Mesenteric fat pad (tissue), 1 donor: Measurements from ENCODE around the gene SBF2. TPM values are rescaled to one million over a fixed set of nuclear protein-coding genes. Genes with fewer than 3 reads are reported as not detected.
"Not testable (repeated sequence)": the region's sequence is repeated elsewhere in the genome, so short reads cannot be mapped to it uniquely, and the experiment has no call there.

Experiments
- DNase-seq: peaks from one replicate; pipeline ENCODE4 v3.0.0-alpha.2; 2020; ENCODE audit warnings: low spot score
- total RNA-seq: library from RNA; stranded (reverse); fragmentation: NEBNext Ultra II Directional; extraction: Animal tissue kit (Norgen Biotek cat#: 25700); gene quantifications from one replicate; pipeline ENCODE4 v1.2.1, GENCODE V29; 2021
- donor health status: DM: yes; HTN: yes; CAD: no.

Gene SBF2
- total RNA-seq, 1 donor from 2014 or later: 99.7 TPM

DNA sequence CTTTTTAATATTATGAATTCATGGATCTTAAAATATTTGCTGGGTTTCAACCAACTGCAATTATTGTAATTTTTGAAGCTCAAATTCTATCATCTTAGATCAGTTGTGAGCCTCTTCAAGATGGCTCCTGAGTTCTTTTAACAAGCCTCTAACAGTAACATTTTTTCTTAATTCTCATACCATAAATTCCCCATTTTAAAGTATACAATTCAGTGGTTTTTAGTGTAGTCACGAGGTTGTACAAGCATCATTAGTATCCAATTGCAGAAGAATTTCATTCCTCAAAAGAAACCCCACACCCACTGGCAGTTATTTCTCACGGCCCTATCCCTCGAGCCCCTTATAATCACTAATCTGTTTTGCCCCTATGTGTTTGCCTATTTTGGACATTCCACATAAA is 270.8 kb downstream of the SBF2 start:
- DNase-seq: no peak

DNA sequence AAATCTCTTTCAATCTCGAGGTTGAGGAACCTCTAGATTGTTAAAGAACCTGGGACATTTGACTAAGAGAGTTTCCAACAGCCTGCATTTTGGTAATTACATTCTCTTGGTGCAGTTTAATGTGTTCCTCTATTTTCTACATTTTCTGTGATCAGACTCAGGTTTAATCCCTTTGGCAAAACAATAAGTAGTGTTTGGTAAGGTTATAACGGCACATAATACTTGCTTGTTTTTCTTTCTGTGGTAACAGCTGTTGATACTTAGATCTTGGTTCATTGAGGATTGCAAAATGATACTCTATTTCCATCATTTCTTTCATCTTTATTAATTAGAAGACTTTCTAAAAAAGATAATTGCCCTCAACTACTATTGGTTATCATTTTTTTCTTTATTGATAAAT is 271.3 kb downstream of the SBF2 start:
- no peak for DNase-seq

DNA sequence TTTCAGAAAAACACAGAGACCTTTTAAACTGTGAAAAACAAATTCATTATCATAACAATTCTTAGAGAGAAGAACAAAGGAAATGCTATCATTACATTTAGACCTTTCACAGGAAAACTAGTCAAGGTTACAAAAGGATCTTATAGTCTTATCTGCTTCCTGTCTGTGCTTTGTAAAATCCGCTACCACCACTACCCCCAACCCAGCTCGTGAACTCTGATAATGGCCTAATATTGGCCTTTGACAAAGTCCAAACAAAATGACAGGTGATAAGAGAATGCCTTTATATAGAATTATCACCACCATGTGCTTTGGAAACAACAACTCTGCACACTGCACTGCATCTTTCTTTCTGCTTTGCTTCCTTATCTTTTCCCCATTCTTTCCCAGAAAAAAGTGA is 272.5 kb downstream of the SBF2 start:
- DNase-seq: no peak

DNA sequence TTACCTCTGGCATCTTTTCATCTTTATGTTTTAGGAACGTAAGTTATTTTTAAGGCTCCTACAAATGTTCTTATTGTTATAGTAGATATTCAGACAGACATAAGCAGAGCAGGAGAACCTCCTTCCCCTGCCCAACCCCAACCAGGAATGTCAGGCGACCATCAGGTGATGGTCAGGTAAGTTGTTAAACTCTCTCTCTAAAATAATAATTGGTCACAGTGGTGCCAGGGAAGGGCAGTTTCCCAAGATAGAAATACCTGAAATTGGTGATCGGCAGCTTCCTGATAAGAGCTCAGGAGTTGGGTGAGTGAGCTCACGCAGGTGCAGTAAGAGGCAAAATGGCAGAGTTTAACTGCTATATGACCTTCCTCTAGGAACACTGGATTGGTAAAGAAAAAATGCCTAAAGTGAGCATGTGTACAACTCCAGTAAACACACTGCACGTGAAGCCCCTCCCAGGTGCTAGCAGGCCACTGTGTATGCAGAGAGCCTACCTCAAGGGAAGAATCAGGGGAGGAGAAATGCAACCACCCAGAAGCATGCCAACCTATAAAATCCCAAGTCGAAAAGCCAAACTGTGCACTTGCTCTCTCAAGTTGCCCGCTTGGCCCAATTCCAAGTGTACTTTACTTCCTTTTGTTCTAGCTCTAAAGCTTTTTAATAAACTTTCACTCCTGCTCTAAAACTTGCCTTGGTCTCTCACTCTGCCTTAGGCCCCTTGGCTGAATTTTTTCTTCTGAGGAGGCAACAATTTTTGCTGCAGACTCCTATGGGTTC is 273.9 kb downstream of the SBF2 start:
- DNase-seq: no peak

DNA sequence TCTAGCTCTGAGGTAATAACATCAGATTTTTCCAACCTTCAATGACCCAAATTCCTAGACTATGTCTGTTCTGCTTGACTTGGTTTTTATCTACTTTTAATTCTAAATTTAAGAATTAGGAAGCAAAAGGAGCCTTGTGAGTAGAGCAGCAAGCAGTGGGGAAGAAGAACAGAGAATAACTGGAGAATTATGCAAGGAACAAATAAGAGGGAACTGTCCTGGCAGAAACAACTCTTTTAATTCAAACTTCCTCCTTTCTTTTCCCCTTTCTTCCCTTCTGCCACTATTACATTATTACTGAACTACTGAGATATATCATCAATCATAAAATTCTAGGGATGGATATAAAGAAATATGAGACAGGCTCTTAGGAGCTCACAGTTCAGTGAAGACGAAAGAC is 276.1 kb downstream of the SBF2 start:
- DNase-seq: no peak

DNA sequence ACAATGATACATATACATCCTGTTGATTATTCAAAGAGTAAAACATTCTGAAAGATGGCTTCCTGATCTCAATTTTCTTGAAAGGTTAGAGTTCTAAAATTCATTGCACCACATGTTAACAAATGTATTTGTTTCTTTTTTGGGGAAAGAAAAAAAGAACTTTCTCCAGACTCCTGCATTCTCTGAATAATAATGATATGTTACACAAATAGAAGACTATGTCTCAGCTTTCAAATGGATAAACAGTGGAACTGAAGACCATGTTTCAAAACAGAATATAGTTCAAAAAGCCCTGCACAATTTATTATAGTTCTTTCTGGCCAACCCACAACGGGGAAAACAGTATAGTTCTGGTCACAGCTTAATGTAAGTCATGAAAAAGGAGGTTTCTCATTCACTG is 277.0 kb downstream of the SBF2 start:
- no peak for DNase-seq

DNA sequence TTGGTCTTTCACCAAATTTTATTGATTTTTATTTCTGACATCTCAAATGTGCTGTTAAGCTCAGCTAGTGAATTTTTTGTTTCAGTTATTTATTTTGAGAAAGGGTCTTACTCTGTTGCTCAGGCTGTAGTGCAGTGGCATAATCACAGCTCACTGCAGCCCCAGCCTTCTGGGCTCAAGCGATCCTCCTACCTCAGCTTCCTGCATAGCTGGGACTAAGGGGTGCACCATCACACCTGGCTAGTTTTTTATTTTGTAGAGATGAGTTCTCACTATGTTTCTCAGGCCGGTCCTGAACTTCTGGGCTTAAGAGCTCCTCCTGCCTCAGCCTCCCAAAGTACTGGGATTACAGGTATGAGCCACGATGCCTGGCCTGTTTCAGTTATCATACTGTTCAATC is 282.0 kb downstream of the SBF2 start:
- DNase-seq: no peak

DNA sequence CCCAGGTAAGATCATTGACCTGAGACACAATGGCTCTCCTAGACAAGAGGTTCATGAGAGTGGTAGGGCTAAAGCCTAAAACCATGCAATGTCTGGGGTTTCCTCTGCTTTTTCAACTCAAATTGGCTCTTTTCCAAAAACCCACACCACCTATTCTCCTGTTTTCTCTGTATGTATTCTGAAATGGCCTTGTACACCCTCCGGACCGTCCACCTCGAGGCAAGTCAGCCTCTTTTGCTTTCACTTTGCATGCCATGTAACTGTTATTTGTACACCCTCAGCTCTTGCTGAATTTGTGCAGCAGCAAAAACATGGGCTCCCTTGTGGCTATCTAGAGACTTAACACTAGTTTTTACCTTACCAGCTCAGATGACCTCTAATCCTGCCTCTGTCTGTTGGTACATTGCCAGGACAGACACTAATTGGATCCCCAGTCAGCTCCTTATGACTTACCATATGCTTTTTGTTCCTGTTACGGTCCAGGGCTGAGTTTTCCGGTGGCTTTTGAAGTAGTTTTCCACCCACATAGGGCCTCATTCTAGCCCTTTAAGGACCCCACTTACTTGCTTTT is 288.0 kb downstream of the SBF2 start:
- DNase-seq: no peak

DNA sequence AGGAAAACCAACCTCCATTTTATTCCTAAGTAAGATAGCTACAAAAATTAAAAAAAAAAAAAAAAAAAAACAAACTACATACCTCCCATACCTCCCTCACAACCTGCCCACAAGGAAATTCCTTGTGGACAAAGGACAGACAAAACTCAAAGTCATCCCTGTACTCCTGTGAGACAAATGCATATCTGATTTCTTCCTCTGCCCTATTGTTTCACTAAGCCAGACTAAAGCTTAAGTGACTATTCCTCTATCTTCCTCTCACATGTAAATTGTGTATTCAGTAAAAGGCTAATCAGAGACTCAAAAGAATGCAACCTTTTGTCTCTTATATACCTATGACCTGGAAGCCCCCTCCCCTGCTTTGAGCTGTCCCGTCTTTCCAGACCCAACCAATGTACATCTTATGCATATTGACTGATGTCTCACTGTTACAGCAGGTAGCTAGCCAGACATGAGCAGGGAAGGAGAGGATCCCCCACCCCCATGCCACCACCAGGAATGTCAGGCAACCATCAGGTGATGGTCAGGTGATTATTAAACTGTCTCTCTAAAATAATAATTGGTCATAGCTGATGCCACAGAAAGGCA is 289.4 kb downstream of the SBF2 start:
- DNase-seq: no peak

DNA sequence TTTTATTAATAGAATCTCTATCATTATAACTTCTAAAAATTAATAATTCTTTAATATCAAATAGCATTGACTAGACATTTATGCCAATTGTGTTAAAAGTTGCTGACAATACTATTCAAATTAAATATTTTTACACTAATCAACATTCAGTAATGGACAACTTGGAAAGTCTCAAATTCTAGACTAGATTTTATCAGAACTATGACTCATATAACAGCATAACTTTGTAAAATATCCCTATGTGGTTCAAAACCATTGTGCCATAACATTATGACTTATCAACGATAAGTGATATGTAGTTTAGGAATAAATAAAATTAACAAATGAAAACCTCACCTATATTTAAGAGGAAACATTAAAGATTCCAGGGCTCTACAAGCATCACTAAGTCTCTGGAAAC is 291.8 kb downstream of the SBF2 start:
- no peak for DNase-seq

DNA sequence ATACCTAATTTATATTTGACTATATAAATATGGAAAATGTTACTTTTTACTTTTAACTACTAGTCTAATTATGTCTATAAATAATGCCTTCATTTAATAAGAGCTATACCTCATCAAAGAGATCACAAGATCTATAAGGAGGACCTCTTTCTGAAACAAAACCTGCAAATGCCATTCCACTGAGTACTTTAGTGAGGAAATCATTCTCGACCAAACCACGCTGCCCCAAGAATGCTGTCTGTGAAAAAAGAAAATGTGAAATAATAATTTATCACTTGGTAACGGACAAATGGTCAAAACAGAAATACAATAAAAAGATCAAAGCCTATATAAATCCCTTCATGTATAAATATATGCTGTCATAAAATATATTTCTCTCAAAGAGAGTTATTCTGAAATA is 301.7 kb downstream of the SBF2 start:
- no peak for DNase-seq

DNA sequence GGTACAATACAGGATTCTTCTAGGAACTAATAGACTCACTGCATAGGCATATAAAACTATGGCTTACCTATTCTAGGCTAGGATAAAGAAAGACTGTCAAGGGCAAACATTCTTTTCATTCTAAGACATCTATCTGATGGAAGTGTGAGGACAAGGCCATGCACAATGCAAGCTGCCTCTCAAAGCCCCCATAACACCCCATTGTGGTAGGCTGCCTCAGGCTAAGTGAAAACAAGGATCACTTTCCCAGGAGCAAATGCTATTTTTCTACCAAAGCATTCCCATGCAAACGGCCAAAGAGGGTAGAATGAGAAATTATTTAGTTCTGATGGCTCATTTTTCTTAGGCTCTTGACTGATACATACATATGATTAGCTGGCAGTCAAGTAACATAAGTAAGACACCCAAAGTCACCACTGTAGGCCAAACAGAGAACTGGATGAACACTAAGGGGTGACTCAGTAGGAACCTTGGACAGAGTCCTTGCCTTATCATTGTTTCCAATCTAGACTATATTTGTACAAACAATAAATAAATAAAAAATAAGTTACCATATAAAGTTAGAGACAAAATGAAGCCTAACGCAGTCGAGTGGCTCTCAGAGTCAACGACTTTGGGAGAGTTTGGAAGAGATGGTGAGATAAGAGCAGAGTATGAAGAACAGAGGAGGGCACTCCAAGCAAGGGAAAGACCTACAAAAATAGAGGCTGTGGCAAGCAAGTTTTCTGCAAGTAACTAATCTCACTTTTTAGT is 303.6 kb downstream of the SBF2 start:
- no peak for DNase-seq

DNA sequence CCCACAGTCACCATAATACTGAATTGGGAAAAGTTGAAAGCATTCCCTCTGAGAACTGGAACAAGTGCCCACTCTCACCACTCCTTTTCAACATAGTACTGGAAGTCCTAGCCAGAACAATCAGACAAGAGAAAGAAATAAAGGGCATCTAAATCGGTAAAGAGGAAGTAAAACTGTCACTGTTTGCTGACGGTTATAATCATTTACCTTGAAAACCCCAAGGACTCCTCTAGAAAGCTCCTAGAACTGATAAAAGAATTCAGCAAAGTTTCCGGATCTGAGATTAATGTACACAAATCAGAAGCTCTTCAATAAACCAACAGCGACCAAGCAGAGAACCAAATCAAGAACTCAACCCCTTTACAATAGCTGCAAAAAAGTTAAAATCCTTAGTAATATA is 306.7 kb downstream of the SBF2 start:
- DNase-seq: not testable (repeated sequence)

DNA sequence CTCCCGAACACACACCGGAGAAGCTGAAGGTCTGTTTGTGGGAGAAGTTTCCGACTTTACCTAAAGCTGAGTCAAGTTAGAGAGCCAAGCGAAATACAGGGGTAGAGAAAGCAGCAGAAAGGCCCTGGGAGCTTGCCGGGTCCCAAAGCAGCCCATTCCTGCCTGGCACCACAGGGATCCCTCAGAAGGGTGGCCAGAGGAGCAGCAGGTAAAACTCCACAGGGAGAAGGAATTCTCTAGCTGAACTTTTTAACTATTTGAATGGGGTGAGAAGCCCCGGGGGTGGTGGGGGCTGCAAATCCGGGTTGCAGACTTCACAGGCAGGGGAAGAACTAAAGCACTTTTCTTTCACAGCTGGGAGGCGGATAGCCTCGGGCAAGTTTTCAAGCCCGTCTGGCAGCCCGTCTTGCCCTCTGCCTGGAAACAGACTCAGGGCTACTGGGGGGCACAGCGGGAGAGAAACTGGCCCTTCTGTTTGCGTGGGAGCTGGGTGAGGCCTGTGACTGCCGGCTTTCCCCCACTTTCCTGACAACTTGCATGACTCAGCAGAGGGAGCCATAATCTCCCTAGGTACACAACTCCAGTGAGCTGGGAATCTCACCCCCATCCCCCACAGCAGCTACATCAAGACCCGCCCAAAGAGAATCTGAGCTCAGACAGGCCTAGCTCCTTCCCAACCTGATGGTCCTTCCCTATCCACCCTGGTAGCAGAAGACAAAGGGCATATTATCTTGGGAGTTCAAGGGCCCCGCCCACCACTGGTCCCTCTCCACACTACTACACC is 311.0 kb downstream of the SBF2 start:
- no peak for DNase-seq

DNA sequence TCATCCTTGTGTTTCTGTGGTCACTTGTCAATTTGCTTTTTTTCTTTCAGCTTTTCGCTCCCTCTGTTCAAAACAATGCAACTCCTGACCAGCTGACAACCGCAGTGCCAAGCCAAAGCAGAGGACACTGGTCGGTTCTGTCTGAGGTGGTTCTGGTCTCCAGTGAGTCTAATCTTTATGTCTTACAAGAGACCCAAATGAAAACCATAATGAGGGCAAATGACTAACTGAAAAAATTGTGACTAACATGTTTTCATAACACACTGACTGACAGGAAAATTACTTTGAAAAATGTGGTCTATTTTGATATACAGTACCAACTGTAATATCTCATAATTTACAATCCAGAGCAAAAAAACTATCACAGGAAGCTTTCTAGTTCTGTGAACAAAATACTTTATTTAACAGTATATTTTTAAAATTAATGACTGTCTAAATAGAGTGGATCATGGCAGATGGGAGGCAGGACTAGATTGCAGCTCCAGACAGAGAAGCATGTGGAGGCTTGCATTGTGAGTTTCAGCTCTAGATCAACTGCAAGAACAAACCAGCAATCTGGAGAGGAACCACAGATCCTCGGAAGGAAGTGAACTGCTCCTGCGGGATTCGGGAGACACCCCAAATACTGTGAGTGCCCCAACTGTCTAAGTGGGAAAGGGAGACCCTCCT is 311.8 kb downstream of the SBF2 start:
- DNase-seq: no peak

DNA sequence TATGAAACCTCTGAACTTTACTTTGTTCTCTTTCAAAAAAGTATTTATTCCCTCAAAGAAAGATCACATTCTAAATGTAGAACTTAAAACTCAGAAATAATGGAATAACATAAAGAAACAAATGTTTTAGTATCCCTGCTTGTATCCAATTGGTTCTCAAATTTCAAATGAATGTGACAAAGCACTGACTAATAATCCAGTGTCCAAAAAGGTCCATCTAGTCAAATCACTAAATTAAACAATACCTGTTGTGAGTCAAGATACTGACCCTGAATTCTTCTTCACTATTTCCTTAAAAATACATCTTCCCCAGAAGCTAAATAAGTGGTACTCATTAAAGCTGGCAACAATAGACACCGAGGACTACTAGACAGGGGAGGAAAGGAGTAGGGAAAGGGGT is 313.1 kb downstream of the SBF2 start:
- DNase-seq: no peak

DNA sequence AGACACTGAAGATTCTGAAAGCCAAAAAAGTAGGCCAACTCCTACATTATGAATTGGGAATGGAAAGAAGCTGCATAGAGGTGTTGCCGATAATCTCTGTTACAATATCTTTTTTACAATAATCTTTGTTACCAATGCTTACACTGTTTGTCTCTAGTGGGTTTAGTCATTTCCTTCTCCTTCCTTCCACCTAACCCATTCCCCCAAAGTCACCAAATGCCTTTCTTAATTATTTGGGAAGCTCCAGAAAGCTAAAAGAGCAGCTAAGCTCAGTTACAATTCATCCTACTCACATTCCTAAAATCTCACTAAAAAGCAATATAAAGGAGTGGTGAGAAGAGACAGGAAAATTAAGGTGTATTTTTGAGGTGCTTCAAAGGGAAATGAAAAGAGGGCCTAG is 316.5 kb downstream of the SBF2 start:
- DNase-seq: no peak

DNA sequence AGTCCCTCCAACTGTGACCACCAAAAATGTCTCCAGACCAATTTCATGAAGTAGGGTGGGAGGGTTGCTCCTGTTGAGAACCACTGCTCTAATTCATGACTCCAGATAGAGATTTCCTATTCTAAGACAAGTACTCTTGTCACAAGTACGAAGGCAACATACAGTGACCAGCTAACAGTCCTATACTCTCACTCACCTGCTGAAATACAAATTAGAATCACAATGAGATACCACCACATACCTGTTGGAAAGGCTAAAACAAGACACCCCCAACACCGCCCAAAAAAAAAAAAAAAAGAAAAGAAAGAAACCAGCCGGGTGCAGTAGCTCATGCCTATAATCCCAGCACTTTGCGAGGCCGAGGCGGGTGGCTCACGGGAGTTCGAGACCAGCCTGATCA is 319.6 kb downstream of the SBF2 start:
- no peak for DNase-seq

DNA sequence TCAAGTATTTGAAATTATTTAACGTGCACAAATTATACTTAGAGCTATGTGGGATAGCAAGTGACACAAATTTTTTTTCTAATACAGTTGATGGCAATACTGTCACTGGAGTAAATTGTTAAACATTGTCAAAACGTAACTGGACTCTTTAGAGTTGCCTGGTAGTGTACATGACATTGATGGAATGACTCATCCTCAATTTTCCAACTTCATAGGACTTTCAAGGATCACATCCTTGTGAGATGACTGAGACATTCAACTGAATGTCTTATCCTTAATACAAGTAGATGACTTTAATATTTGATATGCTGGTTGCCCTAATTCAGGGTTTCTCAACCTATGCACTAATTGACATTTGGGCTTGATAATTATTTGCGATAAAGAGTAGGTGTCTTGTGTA is 320.1 kb downstream of the SBF2 start:
- DNase-seq: no peak

DNA sequence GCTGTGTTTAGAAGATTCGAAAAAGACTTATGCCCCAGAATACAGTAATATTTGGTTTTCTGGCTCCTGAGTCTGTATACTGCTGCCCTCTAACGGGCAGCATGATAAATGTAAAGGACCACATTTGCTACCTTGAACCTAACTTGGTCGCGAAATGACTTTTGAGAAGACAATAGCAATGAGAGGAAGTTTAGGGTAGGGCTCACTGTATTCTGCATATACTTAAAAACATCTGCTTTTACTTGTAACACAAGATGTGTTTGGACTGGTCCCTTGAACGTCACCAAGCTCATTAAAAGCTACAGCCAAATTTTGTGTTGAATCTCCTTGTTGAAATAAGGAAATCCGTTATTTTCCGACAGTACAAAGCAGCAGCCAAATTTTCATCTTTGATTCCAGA is 321.0 kb downstream of the SBF2 start:
- no peak for DNase-seq

DNA sequence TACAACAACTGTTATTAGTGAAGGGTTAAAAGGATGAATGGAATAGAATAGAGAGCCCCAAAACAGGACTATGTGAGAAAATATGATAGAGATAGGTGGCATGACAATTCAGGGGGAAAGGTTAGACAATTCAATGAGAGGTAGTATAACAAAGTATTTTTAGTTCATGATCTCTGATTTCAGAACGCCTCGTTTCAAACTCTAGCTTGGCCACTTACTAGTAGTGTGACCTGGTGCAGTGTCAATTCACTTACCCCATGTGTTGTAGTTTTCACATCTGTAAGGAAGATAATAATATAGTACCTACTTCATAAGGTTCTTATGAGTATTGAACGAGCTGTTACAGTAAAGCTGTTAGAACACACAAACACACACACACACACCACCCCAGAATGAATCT is 322.1 kb downstream of the SBF2 start:
- no peak for DNase-seq
